ENCODE data around the gene THSD4. TPM values are rescaled to one million over a fixed set of nuclear protein-coding genes. Genes with fewer than 3 reads are reported as not detected.

The THSD4 gene
- total RNA-seq, 4 donors from 2014 or later, result 23.0 to 68.5 (median 48.6) TPM

DNA sequence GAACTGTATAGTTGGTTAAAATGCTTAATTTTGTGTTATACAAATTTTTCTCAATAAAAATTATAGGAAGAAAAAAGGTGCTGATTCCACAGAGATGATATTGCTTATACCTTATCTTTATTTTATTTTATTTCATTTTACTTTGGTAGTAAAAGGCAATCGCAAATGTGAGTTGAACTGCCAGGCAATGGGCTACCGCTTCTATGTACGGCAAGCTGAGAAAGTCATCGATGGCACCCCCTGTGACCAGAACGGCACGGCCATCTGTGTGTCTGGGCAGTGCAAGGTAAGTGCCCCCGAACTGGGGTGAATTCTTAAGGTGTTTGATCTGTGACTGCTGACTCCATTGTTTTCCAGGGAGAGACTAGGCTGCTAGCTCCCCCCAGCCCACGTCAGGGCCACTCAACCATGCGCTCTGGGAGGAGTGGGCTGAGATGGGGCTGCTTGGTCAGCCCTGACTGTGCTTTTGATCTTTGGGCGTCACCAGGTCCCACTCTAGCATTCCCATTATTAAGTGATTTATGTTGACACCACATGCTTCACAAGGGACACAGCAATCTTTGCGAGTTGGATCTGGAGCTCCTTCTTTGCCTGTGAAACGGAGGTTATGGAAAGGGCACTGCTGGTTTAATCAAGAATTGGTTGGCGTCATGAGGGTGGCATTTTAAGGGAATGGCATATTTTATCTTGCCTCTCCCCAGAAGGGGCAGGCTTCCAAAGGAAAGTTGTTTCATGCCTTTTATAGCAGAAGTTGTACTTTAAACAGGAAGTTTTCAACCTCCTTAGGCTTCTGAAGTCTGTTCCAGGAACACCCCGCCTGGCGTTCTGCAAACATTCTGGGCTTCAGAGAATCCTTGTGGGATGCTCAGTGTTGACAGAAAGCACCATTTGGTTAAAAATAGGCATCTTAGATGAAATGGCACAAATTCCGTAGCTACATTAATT lies 296.5 kb downstream of the THSD4 start:
- Histone ChIP-seq H3K27ac (peak overlapping the region; percentile 29 to 82 (median 71)), H3K4me1 (peaks cover 26 to 27% of the 10 kb centered on the region in 2 donors), H3K4me3 (replicated peaks in 1 of 3) (no peak overlapping the region), H3K27me3 (no peaks in the 10 kb centered on the region), H3K9me3 (no peaks in the 10 kb centered on the region), H3K36me3 (no peaks in the 10 kb centered on the region)
- WGBS, 2 donors, result 48 to 50% methylated on average over 15 to 16 of the region's 16 CpGs
- peak in 1 of 2 donors; percentile 45 for TF ChIP-seq POLR2A (IDR thresholded peaks at IDR 0.05)
- TF ChIP-seq CTCF (IDR thresholded peaks at IDR 0.05), result peak in 2 of 6 experiments; percentile 21 to 34
- intact Hi-C loops (cut with DNase I), result no loop called here
- DNase-seq, result peak; percentile 42 to 52

- DNase-seq, result no peak
- intact Hi-C loops (cut with DNase I), result no loop called here
- H3K27me3 ChIP-seq, result no peaks in the 10 kb centered on the region
- H3K4me1 ChIP-seq, result peaks cover 26 to 27% of the 10 kb centered on the region in 2 donors
- WGBS, 2 donors, result 76 to 84% methylated on average over 3 of the region's 3 CpGs
- H3K36me3 ChIP-seq, result no peaks in the 10 kb centered on the region
- TF ChIP-seq POLR2A (IDR thresholded peaks at IDR 0.05), result no peak
- no peak for TF ChIP-seq CTCF (IDR thresholded peaks at IDR 0.05)
- no peak overlapping the region for H3K4me3 ChIP-seq (replicated peaks in 1 of 3)
- peak overlapping the region in 2 of 3 donors; percentile 35 to 82 for H3K27ac ChIP-seq
- H3K9me3 ChIP-seq, result no peaks in the 10 kb centered on the region
Observed at GRCh38 chr15:71413419-71413818, 298.1 kb downstream of the THSD4 start.

DNA sequence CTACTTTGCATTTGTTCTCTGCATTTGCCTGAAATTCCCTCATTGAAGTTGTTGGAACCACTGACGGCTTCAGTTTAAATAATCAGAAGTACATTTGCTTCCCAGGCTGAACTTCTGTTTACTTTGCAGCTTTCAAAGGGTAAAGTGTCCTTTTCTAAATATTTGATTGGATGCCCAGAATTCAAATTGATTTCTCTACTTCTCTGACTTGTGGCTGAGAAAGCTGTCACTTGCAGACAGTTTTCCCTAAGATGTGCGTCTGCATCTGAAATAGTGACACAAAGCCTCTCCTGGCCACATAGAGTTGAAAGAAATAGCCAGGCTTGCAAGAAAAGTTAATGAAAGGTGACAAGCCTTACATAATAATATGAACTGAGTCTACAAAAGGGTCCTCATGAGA lies 299.6 kb downstream of the THSD4 start:
- no peak for TF ChIP-seq CTCF (IDR thresholded peaks at IDR 0.05)
- TF ChIP-seq POLR2A (IDR thresholded peaks at IDR 0.05), result peak in 1 of 2 donors; percentile 27
- 27 to 31% methylated on average over 2 of the region's 2 CpGs for WGBS, 2 donors
- no peaks in the 10 kb centered on the region for H3K9me3 ChIP-seq
- H3K27me3 ChIP-seq, result no peaks in the 10 kb centered on the region
- peaks cover 26 to 27% of the 10 kb centered on the region in 2 donors for H3K4me1 ChIP-seq
- intact Hi-C loops (cut with DNase I), result no loop called here
- H3K27ac ChIP-seq, result peak overlapping the region in 2 of 3 donors; percentile 35 to 82
- H3K4me3 ChIP-seq (replicated peaks in 1 of 3), result no peak overlapping the region
- DNase-seq, result no peak
- no peaks in the 10 kb centered on the region for H3K36me3 ChIP-seq

DNA sequence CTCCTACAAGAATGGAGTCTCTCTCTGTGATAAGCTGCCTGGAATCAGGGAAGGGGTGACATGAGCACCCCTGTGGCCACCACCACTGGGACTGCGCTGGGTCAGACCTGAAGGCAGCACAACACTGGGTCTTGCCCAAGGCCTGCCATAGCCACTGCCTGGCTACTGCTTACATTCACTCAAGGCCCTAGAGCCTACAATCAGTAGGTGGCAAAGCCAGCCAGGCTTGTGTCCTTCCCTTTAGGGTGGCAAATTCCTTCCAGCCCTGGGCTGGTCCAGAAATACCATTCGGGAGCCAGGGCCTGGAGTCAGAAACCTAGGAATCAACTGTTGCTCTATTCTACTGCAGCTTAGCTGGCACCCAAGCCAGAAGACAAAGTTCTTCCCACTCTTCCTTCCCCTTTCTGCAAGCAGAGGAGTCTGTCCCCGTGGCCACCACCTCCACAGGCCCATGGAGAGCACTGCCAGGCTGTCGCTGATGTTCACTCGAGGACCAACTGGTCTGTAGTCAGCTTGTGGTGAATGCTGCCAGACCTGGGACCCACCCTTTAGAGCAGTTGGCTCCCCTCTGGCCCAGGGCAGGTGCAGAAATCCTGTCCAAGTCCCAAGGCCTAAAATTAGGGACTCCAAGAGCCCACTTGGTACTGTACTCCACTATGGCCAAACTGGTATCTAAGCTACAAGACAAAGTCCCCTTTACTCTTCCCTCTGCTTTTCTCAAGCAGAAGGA lies 307.4 kb downstream of the THSD4 start:
- no peaks in the 10 kb centered on the region for H3K9me3 ChIP-seq
- H3K4me1 ChIP-seq, result no peaks in the 10 kb centered on the region
- TF ChIP-seq POLR2A (IDR thresholded peaks at IDR 0.05), result no peak
- no peak for TF ChIP-seq CTCF (IDR thresholded peaks at IDR 0.05)
- no peak overlapping the region for H3K4me3 ChIP-seq (replicated peaks in 1 of 3)
- no peaks in the 10 kb centered on the region for H3K27me3 ChIP-seq
- WGBS, 2 donors, result 95% methylated on average over 4 to 5 of the region's 5 CpGs
- no peaks in the 10 kb centered on the region for H3K36me3 ChIP-seq
- intact Hi-C loops (cut with DNase I), result no loop called here
- DNase-seq, result no peak
- no peak overlapping the region for H3K27ac ChIP-seq

Measured in thyroid gland (tissue), 4 donors.